ENCODE data around the gene LGR4.
A peak's percentile ranks its signal among the peaks of the same experiment; 100 is the strongest.
"Not testable (repeated sequence)": the region's sequence is repeated elsewhere in the genome, so short reads cannot be mapped to it uniquely, and the experiment has no call there.

LGR4 gene, protein sequence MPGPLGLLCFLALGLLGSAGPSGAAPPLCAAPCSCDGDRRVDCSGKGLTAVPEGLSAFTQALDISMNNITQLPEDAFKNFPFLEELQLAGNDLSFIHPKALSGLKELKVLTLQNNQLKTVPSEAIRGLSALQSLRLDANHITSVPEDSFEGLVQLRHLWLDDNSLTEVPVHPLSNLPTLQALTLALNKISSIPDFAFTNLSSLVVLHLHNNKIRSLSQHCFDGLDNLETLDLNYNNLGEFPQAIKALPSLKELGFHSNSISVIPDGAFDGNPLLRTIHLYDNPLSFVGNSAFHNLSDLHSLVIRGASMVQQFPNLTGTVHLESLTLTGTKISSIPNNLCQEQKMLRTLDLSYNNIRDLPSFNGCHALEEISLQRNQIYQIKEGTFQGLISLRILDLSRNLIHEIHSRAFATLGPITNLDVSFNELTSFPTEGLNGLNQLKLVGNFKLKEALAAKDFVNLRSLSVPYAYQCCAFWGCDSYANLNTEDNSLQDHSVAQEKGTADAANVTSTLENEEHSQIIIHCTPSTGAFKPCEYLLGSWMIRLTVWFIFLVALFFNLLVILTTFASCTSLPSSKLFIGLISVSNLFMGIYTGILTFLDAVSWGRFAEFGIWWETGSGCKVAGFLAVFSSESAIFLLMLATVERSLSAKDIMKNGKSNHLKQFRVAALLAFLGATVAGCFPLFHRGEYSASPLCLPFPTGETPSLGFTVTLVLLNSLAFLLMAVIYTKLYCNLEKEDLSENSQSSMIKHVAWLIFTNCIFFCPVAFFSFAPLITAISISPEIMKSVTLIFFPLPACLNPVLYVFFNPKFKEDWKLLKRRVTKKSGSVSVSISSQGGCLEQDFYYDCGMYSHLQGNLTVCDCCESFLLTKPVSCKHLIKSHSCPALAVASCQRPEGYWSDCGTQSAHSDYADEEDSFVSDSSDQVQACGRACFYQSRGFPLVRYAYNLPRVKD

DNA sequence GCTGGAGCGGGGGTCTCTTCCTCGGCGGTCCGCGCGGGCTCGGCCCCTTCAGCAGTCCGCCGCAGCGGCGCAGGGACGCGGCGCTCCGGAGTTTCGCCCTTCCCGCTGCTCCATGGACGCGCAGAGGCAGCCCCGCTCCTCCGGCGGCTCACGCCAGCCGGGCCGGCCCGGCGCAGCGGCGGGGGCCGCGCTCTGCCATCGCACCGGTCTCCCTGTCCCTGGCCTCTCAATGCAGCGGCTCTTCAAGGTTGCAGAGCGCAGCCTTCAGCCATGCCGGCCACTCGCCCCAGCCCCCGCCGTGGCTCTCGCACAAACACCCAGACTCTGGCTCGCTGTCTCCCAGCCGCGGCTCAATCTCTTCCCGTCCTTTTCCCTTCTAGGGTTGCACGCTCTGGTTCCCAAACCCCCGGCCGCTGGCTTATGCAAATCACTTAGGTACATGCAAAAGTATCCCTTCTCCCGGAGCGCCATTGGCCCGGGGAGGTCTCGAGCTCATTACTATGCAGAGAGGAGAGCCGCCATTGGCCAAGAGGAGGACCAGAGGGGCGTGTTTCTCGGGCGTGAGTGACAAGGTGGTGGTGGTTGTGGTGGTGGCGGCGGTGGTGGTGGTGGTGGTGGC is at the start of gene LGR4:
Gene LGR4, minus strand, starts transcription at position 393 of the 619 bp plus-strand sequence. CDS start 488 bp downstream, outside the sequence.
- peak; percentile 37 to 41 for DNase-seq (ENCODE audit: low read depth in 2 of 2)

DNA sequence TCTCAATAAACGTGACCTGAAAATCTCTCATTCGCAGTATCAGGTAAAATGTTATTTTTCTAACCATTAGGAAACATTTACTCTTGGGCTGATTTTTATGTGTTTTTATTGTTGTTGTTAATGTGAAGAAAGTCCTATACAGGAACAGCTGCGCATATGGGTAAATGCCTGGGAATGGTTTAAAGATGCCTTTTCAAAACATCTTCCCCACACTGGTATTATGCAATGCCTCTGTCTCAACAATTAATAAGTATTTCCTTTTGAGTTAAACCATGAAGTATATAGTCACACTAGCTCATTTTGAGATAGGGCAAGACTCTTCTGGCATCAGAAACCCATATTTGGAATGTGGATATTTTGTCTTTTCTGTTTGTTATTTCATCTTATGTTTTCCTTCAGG is 47.6 kb upstream of the LGR4 start:
- no peak for DNase-seq (ENCODE audit: low read depth in 2 of 2)

DNA sequence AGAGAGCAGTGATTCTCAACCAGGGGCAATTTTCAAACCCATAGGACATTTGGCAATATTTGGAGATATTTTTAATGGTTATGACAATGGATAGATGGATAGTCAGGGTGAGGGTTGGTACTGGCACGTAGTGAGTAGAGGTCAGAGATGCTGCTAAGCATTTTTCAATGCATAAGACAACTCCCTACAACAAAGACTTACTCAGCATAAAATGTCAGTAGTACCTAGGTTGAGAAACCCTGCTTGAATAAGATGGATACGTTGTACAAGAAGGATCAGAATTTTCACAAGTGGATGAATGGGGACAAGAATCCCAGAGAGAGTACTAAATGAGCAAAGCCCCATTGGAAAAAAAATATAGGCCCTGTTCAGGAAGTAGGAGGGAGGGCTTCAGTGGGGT is 45.9 kb upstream of the LGR4 start:
- DNase-seq (ENCODE audit: low read depth in 2 of 2), result no peak

DNA sequence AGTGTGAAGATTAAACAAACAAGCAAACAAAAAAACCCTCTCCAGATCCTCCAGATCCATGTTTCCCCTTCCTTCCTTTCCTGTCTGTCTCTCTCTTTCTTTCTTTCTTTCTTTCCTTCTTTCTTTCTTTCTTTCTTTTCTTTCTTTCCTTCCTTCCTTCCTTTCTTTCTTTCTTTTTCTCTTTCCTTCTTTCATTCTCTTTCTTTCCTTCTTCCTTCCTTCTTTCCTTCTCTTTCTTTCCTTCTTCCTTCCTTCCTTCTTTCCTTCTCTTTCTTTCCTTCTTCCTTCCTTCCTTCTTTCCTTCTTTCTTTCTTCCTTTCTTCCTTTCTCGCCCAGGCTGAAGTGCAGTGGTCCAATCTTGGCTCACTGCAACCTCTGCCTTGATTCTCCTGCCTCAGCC is 44.9 kb upstream of the LGR4 start:
- DNase-seq (ENCODE audit: low read depth in 2 of 2), result not testable (repeated sequence)

DNA sequence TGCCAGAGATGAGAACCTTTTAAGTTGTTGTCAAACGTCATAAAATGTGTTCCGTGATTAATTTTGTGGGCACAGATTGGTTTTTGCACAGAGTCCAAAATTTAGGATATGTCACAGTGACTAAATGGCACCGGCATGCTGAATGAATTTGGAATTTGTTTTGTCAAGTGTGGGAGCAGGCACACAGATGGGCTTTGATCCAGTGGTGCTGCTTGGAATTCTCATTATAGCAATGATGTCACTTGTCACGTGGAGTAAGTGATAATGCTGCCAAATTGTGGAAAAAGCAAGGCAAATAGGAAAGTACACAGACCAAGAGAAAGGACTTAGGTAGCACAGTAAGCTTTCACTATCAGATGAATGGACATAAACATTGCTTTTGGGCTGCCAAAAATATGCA is 42.0 kb upstream of the LGR4 start:
- DNase-seq (ENCODE audit: low read depth in 2 of 2), result no peak

DNA sequence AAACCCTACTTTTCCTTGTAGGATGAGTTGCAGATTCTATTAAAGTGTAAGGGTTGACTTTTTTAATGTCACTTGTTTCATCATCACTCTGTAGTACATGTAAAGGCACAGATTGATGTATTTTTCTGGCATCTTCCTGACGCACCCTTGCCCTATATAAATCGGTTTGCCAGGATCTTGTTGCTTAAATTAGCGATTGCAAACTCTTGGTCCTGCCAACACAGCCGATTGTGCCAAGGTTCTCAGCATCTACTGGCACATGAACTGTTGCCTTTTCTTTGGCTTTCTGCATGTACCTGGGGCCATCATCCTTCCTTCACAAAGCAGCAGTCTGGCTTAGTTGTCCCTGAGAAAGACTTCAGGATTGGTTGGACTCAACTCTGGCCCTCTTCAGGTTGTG is 41.5 kb upstream of the LGR4 start:
- no peak for DNase-seq (ENCODE audit: low read depth in 2 of 2)

DNA sequence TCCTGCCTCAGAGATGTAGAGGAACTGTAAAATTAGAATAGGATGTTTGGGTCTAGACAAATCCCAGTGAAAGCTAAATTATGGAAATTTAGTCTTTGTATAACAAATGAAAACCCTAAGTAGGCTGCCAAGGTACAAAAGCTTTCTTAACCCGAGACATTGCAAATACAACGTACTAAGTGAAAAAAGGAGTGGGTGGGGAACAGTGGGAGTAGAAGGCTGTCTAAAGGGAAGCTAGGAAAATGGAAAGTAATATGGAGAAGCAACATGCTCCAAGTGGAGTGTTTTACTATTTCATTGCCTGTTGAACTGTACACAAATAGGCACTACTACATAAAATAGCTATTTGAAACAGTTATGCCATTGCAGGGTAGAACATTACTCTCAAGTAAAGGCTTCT is 40.8 kb upstream of the LGR4 start:
- DNase-seq (ENCODE audit: low read depth in 2 of 2), result no peak

DNA sequence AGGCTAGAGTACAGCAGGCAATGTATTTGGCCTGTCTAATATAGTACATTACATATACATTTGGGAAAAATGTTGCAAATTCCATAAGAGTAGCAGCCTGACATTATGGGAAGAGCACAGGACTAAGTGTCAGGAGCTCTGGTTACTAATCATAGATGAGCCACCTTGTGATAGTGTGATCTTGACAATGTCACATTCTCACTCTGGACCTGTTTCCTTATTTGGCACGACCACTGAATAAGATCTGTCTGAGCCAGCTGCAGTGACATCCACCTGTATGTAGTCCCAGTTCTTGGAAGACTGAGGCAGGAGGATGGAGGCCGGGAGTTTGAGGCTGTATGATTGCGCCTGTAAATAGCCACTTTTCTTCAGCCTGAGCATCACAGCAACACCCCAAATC is 39.6 kb upstream of the LGR4 start:
- no peak for DNase-seq (ENCODE audit: low read depth in 2 of 2)

DNA sequence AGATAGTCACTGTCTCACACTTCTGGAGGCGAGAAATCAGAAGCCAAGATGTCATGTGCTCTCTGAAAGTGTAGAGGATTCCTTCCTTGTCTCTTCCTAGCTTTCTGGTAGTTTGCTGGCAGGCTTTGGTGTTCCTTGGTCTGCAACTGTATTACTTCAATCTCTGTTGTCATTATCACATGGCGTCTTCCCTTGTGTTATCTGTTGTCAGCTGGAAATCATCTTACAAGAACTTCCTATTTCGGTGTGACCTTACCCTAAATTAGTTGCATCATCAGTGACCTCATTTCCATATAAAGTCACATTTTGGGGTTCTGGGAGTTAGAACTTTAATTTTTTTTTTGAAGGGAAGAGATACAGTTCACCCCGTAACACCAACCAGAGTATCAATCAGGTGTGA is 37.3 kb upstream of the LGR4 start:
- DNase-seq (ENCODE audit: low read depth in 2 of 2), result no peak

DNA sequence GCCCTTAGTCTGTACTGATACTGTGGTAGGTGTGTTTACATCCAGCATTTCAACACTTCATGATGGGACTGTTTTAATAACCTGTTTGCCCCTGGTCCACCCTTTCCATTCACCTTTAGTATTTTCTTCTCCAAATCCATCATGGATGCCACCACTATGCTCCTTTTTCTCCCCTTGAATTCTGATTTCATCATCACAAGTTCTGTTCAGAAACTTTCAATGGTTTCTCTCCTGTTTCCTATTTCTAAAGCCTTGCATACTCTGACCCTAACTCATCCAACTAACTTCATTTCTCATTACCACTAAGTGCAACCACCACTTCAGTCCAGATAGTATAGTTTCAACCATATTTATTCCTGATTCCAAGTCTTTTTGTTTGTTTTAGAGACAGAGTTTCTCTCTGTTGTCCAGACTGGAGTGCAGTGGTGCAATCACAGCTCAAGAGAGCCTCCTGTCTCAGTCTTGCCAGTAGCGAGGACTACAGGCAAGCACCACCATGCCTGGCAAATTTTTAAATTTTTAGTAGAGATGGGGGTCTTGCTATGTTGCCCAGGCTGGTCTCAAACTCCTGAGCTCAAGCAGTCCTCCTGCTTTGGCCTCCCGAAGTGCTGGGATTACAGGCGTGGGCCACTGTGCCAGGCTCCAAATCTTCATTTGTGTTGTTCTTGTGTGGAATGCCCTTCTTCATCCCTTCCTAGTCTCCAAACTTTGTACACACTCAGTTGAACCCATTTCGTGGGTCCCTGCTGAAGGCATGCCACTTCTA is 35.1 kb upstream of the LGR4 start:
- no peak for DNase-seq (ENCODE audit: low read depth in 2 of 2)

DNA sequence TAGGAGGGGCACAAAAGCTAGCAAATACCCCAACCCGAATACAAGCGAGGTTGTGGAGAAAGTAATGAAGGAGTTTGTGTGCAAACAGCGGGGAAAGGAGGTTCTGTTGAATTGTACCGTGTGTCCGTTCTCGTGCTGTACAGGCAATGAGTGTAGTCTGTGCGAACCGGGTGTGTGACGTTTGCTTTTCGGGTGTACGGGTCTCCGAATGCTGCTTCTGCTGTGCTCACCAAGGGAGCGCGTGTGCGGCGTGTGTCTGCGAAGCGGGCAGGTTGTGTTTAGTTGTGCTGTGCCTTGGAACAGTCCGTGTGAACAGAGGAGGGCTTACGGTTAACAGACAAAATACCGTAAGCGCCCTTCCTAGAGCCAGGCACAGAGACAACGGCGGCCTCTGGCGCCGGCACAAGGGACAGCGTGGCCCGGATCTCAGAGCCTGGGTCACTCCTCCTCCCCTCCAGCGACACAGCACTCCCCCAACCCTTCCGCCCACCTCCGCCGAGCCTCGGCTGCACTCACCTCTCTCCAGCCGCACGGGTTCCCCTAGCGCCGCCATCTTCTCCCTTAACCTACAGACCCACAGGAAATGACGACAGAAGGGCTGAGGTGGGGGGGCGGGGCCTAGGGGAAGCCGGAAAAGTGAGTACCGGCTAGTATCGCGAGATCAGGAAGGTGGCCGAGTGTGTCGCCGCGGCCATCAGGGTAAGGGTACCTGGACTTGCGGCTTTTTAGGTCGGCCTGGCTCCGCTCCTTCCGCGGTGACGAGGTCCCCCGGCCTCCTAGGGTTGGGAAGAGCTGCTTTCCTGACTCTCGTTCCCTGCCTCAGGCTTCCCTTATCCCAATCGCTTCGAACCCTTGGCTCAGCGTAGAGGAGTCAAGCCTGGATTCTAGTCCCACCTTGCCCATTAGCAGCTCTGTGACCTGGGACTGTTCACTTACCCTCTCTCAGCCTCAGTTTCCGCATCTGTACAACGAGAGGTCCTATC is 33.9 kb upstream of the LGR4 start, which contains the start of gene LIN7C:
Gene LIN7C, minus strand, starts transcription at position 570 of the 983 bp plus-strand sequence. Its CDS starts 17 bp downstream, at position 553.
- DNase-seq (ENCODE audit: low read depth in 2 of 2), result peak; percentile 91 to 93

DNA sequence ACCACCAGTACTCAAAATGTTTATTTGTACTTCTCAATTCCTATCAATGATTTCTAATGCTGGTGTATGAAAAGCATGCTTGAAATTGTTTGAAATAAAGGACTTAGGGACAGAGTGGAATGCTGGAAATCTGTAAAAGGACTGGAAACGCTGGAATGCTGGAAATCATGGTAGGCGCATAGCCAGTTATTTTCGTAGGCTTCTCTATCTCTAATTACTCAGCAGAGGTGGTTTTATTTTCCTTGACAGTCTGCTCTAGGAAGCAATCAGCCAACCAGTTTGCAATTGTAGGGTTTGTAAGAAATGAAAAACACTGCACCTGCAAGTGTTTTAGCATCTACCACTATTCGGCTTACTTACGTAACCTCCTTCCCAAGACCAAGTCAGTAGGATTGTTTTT is 33.2 kb upstream of the LGR4 start:
- no peak for DNase-seq (ENCODE audit: low read depth in 2 of 2)

DNA sequence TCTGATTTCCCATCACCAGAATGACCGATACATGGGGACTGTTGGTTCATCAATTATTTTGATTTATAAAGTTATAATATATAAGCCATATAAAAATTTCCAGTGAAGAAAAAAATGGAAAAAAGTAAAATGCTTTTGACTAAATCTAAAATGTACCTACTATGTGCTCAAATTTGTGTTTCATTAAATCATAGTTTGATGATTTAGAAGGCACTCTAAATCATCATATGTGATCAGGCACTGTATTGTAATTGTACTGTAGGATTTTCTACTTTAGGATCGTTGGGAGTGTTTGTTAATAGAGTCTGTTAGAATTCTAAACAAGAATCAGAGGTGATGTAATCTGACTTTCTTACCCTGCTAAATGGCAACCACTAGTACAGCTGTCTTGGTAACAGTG is 31.6 kb upstream of the LGR4 start:
- no peak for DNase-seq (ENCODE audit: low read depth in 2 of 2)

DNA sequence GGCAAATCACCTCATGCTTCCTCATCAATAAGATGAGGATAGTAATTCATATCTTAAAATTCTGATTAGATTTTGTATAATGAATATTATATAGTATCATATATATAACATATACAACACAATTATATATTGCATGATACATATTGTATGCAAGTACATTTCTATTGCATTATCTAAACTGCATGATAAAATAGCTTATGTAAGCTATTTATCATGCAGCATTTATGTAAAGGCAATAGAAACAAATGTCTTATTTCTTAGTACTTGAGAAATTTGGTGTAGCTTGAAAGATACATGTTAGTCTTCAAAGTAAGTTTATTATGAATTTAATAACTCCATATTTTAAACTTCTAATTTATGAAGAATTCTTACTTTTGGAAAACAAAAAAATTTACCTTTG is 28.5 kb upstream of the LGR4 start:
- no peak for DNase-seq (ENCODE audit: low read depth in 2 of 2)

DNA sequence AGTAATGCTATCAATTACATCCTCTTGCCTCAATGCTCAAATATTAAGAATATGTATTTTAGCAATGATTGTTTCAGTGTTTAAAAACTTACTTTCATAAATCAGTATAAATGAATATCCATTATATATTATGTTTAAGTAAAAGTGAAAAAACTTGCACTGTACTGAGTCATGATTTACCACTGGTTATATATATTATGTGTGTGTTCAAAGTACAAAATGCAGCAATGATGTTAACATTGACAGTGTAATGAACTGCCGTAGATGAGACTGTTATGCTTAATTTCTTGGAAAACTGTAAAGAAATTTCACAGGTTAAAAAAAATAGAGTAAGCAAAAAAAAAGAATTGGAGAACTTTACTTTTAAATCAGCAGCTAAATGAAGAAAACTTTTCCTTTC is 25.3 kb upstream of the LGR4 start:
- DNase-seq (ENCODE audit: low read depth in 2 of 2), result no peak

DNA sequence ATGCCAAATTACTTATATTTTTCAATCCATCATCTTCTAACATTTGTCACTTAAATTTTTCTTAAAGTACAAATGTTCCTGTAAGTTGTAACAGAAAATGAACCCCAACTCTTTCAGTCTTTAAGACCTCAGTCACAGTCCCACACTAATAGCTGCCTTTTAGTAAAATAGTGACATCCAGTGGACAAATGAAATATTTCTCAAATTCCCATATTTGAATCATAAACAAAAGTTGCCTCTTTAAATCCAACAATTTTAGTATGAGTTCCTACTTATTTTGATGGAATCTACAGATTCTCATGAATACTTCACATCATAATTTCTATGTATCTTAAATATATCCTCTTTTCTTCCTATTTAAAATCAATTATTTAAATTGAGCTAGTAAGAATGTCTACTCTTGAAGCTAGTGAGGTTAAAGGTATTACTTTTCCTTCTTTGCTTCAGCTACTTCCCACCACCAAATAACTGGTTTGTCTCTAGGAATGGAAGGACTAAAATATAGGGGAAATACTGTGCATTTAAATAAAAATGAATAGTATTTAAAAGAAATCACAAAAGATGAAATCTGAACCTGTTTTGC is 24.8 kb upstream of the LGR4 start:
- DNase-seq (ENCODE audit: low read depth in 2 of 2), result no peak

DNA sequence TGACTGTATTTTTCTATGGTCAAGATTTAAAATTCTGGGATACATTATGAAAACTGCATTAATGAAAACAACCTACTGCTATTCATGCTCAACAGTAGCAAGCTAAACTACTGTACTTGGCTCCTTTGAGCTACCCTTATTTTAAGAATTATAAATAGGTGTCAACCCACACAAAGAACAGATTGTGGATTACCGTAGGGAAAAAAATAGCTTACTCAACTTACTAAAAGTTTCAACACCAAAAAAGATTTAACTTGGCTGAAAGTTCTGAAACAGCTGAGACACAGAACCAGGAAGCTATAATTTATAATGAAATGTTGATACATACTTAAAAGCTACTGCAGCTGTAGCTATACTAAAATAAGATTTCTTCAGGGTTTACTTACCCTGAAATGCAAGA is 23.9 kb upstream of the LGR4 start:
- DNase-seq (ENCODE audit: low read depth in 2 of 2), result no peak

DNA sequence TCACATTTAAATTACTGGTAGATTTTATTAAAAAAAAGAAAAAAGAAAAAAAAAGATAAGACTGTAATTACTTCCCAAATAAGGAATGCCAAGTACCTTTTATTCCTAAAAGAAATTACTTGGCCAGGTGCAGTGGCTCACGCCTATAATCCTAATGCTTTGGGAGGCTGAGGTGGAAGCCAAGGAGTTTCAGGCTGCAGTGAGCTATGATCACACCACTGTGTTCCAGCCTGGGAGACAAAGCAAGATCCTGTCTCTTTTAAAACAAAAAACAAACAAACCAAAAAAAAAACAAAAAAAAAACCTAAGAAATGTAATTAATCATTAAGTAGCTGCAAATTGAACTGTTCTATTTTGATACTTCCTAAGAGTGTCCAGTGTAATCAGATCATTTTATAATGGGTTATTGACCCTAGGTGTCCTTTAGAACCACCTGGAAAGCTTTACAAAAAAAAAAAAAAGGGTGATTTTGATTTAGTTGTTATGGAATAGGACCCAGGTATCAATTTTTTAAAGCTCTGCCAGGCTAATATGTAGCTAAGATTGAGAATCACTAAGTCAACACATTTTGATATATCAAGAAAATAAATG is 23.2 kb upstream of the LGR4 start:
- DNase-seq (ENCODE audit: low read depth in 2 of 2), result no peak

DNA sequence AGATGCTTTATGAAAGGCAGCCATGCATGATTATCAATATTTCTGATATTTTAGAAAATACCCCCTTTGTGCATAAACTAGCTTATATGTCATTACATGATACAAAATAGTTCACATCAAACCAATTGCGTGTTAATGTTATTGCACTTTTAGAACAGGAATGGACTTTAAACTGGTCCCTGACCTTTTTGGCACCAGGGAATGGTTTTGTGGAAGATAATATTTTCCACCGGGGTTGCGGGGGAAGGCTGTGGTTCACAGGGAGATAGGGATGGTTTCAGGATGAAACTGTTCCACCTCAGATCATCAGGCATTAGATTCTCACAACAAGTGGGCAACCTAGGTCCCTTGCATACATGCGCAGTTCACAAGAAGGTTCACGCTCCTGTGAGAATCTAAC is 16.5 kb upstream of the LGR4 start:
- DNase-seq (ENCODE audit: low read depth in 2 of 2), result no peak

DNA sequence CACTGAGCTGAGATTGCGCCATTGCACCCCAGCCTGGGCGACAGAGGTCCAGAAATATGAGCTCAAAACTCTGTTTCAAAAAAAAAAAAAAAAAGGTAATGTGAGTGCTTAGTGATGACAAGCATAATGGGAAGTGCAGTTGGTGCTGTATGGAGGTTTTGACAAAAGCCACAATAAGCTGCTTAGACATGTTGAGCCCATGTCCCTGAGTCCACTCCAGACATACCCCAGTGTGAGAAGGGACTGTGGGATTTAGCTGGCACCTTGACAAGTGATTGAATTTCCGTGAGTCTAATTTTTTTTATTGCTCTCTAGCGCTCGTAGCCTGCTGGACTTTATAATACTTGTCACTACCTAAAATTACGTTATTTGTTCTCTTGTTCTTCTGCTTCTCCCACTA is 15.1 kb upstream of the LGR4 start:
- no peak for DNase-seq (ENCODE audit: low read depth in 2 of 2)
